HepG2 (cell line): ENCODE measurements around the gene ACOT4. TPM values are rescaled to one million over a fixed set of nuclear protein-coding genes. Genes with fewer than 3 reads are reported as not detected.

Source experiments
- CBFB ChIP-seq: sonication (generic); formaldehyde crosslinking; IDR thresholded peaks from 2 replicates; pipeline ENCODE4 v1.4.0; 2020; ENCODE audit warnings: missing genetic modification reagents
- KDM5A ChIP-seq: fragments of 200-600 bp; sonication (generic); IDR thresholded peaks from 2 replicates; pipeline ENCODE4 v1.7.0; 2018; ENCODE audit warnings: antibody characterized with exemption, mild to moderate bottlenecking, low read length, borderline replicate concordance
- REPIN1 ChIP-seq: sonication (generic); formaldehyde crosslinking; IDR thresholded peaks from 2 replicates; pipeline ENCODE4 v1.8.0; 2022; ENCODE audit warnings: missing genetic modification reagents, low read depth, mild to moderate bottlenecking, borderline replicate concordance
- YEATS4 ChIP-seq: sonication (generic); formaldehyde crosslinking; IDR thresholded peaks from 2 replicates; pipeline ENCODE4 v1.4.0; 2020; ENCODE audit warnings: missing genetic modification reagents, borderline replicate concordance
- ZMYM3 ChIP-seq: sonication (generic); formaldehyde crosslinking; IDR thresholded peaks from 2 replicates; pipeline ENCODE4 v1.5.1; 2020; ENCODE audit warnings: mild to moderate bottlenecking, missing genetic modification reagents
- ZNF230 ChIP-seq: sonication (generic); formaldehyde crosslinking; IDR thresholded peaks from 2 replicates; pipeline ENCODE4 v1.4.0; 2020; ENCODE audit warnings: mild to moderate bottlenecking, missing genetic modification reagents
- ZNF256 ChIP-seq: sonication (generic); formaldehyde crosslinking; conservative IDR thresholded peaks from 2 replicates; pipeline ENCODE4 v1.4.0; 2020; ENCODE audit warnings: missing genetic modification reagents
- ZNF414 ChIP-seq: sonication (generic); formaldehyde crosslinking; IDR thresholded peaks from 2 replicates; pipeline ENCODE4 v1.5.0; 2020; ENCODE audit warnings: missing genetic modification reagents
- ZNF598 ChIP-seq: sonication (generic); formaldehyde crosslinking; IDR thresholded peaks from 2 replicates; pipeline ENCODE4 v1.5.1; 2020; ENCODE audit warnings: mild to moderate bottlenecking, missing genetic modification reagents, borderline replicate concordance
- ZNF691 ChIP-seq: sonication (generic); formaldehyde crosslinking; IDR thresholded peaks from 2 replicates; pipeline ENCODE4 v1.4.0; 2020; ENCODE audit warnings: missing genetic modification reagents, low read depth, mild to moderate bottlenecking, borderline replicate concordance
- ZNF781 ChIP-seq: sonication (generic); formaldehyde crosslinking; IDR thresholded peaks from 2 replicates; pipeline ENCODE4 v1.5.1; 2020; ENCODE audit warnings: borderline replicate concordance, mild to moderate bottlenecking, missing genetic modification reagents; ENCODE audit errors: not compliant biosample characterization
- polyA plus RNA-seq, 8 experiments: library from polyadenylated mRNA; depleted of rRNA in 3 of 8; stranded (reverse) in 7 of 8; unstranded in 1 of 8; fragments of >200 nt; fragmentation: Illumina TruSeq in 4 of 8; extraction: Trizol in 4 of 8; gene quantifications; 2 replicates each; pipeline versions ENCODE4 v1.2.1 to v1.2.3, GENCODE V29; 2011 to 2016; ENCODE audit warnings: low read depth in 4 of 8, missing spikeins in 1 of 8, mixed read lengths in 1 of 8; ENCODE audit not compliant: insufficient read depth in 1 of 8
- total RNA-seq, 5 experiments: library from RNA; depleted of rRNA; stranded (reverse); fragments of >200 nt; fragmentation: Illumina TruSeq; extraction: Trizol; gene quantifications; 2 replicates each; pipeline ENCODE4 v1.2.3, GENCODE V29; 2016; ENCODE audit warnings: low read depth in 1 of 5
- TF ChIP-seq, protein P1 (sequence below): sonication (generic); formaldehyde crosslinking; IDR thresholded peaks from 2 replicates; pipeline ENCODE4 v1.5.0; 2020; ENCODE audit warnings: mild to moderate bottlenecking, missing genetic modification reagents
- TF ChIP-seq, protein P2 (sequence below), 2 experiments: fragments of 450-650 bp in 1 of 2; sonication (generic) in 1 of 2; formaldehyde crosslinking in 1 of 2; IDR thresholded peaks; 2 replicates each; pipeline versions ENCODE4 v1.6.1 to v1.8.0; 2016 to 2022; ENCODE audit warnings: antibody characterized with exemption in 1 of 2, mild to moderate bottlenecking in 1 of 2, missing genetic modification reagents in 1 of 2

ACOT4 gene
- total and polyA plus RNA-seq, 2 of the 13 experiments (the other 11 are each of a cell fraction or from before 2014, with no cell fraction given), result 0.04 to 0.05 TPM

DNA sequence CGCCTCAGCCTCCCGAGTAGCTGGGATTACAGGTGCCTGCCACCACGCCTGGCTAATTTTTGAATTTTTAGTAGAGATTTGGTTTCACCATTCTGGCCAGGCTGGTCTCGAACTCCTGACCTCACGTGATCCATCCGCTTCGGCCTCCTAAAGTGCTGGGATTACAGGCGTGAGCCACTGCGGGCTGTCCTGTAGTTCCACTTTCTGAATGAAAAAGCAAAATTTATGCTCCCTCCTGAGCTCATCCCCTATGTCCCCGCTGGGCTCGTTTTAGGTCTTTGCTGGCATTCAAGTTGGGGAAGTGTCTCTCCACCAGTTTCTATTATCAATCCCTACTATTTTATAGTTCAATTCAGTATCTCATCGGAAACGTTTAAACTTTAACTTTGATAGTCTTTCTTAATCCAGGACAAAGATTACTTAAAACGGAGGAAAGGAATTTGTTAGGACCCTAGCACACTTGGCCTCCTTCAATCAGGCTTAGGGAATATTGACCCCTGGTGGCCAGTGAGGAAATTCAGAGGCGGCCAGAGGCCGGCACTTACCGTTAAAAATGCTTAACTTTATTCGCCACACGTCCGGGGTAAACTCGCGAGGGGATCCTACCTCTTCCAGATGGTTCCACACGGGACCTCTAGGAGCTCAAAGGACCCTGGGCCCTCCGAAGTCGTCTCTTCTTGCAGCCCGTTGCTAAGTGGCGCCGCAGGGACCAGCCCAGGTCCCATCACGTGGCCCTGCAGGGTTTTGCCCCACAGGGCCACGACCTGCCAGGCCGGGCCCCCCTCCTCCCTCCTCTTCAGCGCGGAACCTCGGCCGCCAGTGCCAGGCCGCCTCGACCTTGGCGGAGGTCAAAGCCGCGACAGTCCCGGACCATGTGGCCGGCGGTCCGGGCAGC lies 41.7 kb downstream of the ACOT4 start (continued):
- TF ChIP-seq ZNF598 (CRISPR knock-in tag) (peak; percentile 70; the same call in 1 of the 2 replicates), KDM5A (peak; percentile 44; the same call in 1 of the 2 replicates), ZMYM3 (CRISPR knock-in tag) (peak; percentile 16; the same call in 1 of the 2 replicates), CBFB (CRISPR knock-in tag) (no peak), YEATS4 (peak; percentile 48; the same call in 1 of the 2 replicates), REPIN1 (CRISPR knock-in tag) (peak; percentile 43; the same call in 1 of the 2 replicates), ZNF414 (CRISPR knock-in tag) (no peak), ZNF781 (CRISPR knock-in tag) (peak; percentile 66), ZNF230 (no peak), ZNF256 (0 out of 2 replicates have a peak, but pooled peaks have one; percentile 37), ZNF691 (CRISPR knock-in tag) (no peak)
- TF ChIP-seq, protein P1, sequence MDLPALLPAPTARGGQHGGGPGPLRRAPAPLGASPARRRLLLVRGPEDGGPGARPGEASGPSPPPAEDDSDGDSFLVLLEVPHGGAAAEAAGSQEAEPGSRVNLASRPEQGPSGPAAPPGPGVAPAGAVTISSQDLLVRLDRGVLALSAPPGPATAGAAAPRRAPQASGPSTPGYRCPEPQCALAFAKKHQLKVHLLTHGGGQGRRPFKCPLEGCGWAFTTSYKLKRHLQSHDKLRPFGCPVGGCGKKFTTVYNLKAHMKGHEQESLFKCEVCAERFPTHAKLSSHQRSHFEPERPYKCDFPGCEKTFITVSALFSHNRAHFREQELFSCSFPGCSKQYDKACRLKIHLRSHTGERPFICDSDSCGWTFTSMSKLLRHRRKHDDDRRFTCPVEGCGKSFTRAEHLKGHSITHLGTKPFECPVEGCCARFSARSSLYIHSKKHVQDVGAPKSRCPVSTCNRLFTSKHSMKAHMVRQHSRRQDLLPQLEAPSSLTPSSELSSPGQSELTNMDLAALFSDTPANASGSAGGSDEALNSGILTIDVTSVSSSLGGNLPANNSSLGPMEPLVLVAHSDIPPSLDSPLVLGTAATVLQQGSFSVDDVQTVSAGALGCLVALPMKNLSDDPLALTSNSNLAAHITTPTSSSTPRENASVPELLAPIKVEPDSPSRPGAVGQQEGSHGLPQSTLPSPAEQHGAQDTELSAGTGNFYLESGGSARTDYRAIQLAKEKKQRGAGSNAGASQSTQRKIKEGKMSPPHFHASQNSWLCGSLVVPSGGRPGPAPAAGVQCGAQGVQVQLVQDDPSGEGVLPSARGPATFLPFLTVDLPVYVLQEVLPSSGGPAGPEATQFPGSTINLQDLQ, result no peak
- TF ChIP-seq, protein P2, sequence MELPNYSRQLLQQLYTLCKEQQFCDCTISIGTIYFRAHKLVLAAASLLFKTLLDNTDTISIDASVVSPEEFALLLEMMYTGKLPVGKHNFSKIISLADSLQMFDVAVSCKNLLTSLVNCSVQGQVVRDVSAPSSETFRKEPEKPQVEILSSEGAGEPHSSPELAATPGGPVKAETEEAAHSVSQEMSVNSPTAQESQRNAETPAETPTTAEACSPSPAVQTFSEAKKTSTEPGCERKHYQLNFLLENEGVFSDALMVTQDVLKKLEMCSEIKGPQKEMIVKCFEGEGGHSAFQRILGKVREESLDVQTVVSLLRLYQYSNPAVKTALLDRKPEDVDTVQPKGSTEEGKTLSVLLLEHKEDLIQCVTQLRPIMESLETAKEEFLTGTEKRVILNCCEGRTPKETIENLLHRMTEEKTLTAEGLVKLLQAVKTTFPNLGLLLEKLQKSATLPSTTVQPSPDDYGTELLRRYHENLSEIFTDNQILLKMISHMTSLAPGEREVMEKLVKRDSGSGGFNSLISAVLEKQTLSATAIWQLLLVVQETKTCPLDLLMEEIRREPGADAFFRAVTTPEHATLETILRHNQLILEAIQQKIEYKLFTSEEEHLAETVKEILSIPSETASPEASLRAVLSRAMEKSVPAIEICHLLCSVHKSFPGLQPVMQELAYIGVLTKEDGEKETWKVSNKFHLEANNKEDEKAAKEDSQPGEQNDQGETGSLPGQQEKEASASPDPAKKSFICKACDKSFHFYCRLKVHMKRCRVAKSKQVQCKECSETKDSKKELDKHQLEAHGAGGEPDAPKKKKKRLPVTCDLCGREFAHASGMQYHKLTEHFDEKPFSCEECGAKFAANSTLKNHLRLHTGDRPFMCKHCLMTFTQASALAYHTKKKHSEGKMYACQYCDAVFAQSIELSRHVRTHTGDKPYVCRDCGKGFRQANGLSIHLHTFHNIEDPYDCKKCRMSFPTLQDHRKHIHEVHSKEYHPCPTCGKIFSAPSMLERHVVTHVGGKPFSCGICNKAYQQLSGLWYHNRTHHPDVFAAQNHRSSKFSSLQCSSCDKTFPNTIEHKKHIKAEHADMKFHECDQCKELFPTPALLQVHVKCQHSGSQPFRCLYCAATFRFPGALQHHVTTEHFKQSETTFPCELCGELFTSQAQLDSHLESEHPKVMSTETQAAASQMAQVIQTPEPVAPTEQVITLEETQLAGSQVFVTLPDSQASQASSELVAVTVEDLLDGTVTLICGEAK (IDR thresholded peaks at IDR 0.05), result no peak
- TF ChIP-seq, protein P2 (CRISPR knock-in tag; IDR thresholded peaks at IDR 0.05), result peak; percentile 71; the same call in 1 of the 2 replicates
